ENCODE measurements around the gene TIPARP.
"Not testable (repeated sequence)": the region's sequence is repeated elsewhere in the genome, so short reads cannot be mapped to it uniquely, and the experiment has no call there.

The TIPARP gene

GRCh38 chr3:156710429-156710828, 36.0 kb downstream of the TIPARP start:
- no peak for DNase-seq

GRCh38 chr3:156711113-156711512, 36.7 kb downstream of the TIPARP start:
- DNase-seq = no peak

GRCh38 chr3:156711944-156712343, 37.6 kb downstream of the TIPARP start:
- DNase-seq = not testable (repeated sequence)

GRCh38 chr3:156716105-156716862, 41.9 kb downstream of the TIPARP start:
- no peak for DNase-seq

- peak in 5 of 51 donors; percentile 3 to 16 (median 5) for DNase-seq
These were observed 44.4 kb downstream of the TIPARP start for GRCh38 chr3:156718622-156719306.

GRCh38 chr3:156720826-156721225, 46.4 kb downstream of the TIPARP start:
- no peak for DNase-seq

- no peak for DNase-seq
These were observed 47.6 kb downstream of the TIPARP start for GRCh38 chr3:156721687-156722618.

- DNase-seq = no peak
These were observed 48.8 kb downstream of the TIPARP start for GRCh38 chr3:156723182-156723619.

GRCh38 chr3:156725682-156726081, 51.3 kb downstream of the TIPARP start:
- DNase-seq = no peak

GRCh38 chr3:156726456-156726855, 52.1 kb downstream of the TIPARP start:
- no peak for DNase-seq

GRCh38 chr3:156727519-156728205, 53.3 kb downstream of the TIPARP start:
- no peak for DNase-seq

- peak in 11 of 51 donors; percentile 4 to 55 (median 27) for DNase-seq
These were observed 54.0 kb downstream of the TIPARP start for GRCh38 chr3:156728267-156728985.

GRCh38 chr3:156729460-156730179, 55.2 kb downstream of the TIPARP start:
- DNase-seq = no peak

- no peak for DNase-seq
These were observed 57.4 kb downstream of the TIPARP start for GRCh38 chr3:156731813-156732212.

- DNase-seq = no peak
These were observed 57.9 kb downstream of the TIPARP start for GRCh38 chr3:156732261-156732660.

GRCh38 chr3:156732715-156733421, 58.5 kb downstream of the TIPARP start:
- DNase-seq = no peak

- not testable (repeated sequence) for DNase-seq
These were observed 60.3 kb downstream of the TIPARP start for GRCh38 chr3:156734661-156735060.

GRCh38 chr3:156735471-156735870, 61.1 kb downstream of the TIPARP start:
- DNase-seq = no peak

GRCh38 chr3:156737049-156737448, 62.7 kb downstream of the TIPARP start:
- DNase-seq = not testable (repeated sequence)

Measured in hypothalamus (tissue), 51 donors.